Germinal center (tissue), 1 donor: ENCODE results near the gene BDH1.
"Not testable (repeated sequence)": the region's sequence is repeated elsewhere in the genome, so short reads cannot be mapped to it uniquely, and the experiment has no call there.

Experiments used
- DNase-seq: peaks from one replicate; pipeline ENCODE4 v3.0.0; 2012; ENCODE audit warnings: mixed read lengths, low spot score

BDH1 gene

DNA sequence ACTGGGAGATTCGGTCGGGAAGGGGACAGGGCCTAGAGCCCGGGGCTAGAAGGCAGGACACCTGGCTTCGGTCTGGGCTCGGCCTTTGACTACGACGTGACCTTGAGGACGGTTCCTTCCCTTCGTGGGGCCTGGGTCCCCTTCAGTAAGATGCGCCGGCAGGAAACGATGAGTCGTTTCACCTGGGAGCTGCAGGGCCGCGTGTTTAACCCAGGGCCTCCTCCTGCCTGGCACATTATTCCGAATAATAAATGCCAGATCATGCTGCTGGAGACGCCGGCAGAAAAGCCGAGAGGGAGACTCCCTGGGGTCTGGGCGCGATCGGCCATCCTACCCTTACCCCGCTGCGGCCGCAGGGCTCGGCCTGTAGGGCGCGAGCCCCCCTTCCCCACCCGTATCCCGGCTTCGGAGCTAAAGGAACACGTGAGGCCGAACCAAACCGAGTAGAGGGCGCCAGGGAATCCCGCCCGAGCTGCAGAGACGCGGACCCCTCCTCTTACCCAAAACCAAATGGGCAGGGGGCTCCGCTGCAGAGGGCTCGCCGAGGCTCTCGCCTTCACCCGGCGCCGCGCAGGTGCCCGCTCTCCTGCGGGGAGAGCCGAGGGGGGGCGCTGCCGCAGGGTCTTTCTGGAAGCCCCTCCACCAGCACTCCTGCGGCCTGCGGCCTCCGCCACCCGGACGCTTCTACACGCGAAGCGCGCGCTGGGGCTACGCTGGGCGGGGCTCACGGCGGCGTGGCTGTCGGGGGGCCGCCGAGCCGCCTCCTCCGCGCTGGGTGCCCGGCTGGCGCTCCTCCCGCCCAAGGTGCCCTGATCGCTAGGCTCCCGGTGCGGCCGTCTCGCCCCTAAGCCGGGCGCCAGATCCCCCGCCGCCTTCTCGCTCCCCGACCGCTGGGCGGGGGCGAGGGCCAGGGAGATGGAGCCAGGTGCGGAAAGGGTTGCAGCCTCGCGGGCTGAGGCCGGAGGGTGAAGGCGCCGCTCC is at the start of gene BDH1:
BDH1 (minus strand) TSS at position 688 of the 981 bp plus-strand sequence. CDS start 9,525 bp downstream, outside the sequence.
- peak; percentile 67 for DNase-seq

DNA sequence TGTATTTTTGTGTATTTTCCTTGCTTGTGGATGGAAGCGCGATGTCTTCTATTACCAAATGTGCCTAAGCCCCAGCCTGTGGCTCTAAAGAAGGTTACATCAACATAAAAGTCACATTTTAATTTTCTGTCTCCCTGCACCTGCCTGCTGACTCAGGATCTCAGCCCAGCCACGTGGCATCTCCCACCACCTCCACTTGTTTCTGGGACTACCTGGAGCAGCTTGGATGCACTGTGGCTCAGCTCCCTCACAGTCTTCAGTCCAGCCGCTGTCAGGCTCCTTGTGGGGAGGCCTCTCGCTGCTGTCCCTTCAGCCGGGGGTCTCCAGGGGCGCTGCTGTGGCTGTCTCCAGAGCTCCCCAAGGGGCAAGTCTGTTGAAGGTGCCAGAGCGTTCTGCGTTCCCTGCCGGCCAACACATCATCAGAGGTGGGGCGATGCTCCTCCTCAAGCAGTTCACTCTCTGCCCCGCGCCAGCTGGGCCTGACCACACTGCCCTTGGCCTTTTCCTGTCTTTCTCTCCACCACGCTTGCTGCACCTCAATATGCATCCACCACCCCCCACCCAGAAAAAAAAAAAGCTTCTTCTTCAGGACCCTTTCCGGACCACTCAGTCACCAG is 47.7 kb upstream of the BDH1 start:
- no peak for DNase-seq

- DNase-seq: not testable (repeated sequence)
Measured at GRCh38 chr3:197602351-197602750, 46.6 kb upstream of the BDH1 start.

GRCh38 chr3:197601566-197601840 is 45.7 kb upstream of the BDH1 start:
- DNase-seq: not testable (repeated sequence)

DNA sequence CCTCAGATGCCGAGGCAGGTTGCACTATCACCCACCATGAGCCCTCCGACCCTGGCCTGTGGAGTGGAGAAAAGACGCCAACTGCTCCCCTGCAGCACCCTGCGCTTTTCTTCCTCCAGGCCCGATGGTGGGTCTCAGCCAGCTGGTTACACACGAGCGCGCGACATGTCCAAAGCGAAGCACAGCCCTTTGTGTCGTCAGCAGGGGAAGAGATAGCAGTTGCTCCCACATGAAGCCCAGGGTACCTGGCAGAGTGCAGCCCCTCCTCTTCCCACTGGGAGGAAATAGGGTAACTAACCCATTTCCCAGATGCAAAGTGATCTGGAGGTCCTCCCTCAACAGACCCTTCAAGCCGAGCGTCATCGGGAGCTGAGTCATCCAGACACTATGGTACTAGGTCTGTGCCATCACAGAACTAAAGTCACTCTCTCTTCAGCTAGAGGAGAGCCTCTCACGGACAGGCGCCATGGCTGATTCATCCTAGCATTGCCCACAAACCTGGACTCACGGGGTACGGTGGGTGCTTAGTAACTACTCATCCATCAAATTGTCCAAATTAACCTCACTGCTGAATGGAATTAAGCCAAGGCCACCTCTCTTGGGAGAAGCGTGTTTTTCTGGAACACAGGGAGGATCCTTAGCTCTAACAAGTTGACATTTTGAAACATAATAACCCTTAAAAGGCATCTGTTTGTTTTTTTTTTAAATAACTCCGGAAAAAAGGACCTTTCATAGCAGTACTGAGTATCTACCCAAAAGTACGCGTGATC is 45.2 kb upstream of the BDH1 start:
- DNase-seq: no peak

DNA sequence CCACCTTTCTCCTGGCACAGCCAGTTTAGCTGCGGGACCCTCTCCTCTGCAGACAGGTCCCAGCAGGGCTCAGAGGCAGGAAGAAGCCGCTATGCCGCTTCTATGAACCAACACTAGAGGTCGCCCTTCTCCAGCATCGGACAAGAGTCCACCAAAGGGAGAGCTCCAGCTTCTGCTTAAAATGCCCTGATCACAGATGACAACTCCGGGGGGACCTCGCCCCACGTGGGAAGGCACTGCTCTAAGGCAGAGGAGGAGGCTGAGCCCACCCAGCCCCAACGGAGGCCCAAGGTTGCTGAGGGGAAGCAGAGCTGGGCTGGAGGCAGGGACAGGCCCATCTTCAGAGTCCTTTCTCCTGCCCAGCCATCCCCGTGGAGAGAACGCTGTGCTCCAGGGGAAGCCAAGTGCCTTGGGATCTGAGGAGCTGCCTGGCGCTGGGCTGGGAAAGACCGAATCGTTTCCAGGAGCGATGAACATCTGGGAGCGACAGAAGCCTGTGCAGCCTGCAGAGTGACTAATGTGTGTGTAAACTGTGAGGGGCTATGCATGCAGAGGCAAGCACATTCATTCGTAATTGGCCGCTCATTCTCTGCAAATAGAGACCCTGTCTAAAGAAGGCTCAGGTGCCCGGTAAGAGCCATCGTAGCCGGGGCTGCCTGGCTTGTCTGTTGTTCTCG is 43.5 kb upstream of the BDH1 start:
- DNase-seq: peak; percentile 84

- DNase-seq: no peak
Measured at GRCh38 chr3:197598404-197598980, 42.7 kb upstream of the BDH1 start.

DNA sequence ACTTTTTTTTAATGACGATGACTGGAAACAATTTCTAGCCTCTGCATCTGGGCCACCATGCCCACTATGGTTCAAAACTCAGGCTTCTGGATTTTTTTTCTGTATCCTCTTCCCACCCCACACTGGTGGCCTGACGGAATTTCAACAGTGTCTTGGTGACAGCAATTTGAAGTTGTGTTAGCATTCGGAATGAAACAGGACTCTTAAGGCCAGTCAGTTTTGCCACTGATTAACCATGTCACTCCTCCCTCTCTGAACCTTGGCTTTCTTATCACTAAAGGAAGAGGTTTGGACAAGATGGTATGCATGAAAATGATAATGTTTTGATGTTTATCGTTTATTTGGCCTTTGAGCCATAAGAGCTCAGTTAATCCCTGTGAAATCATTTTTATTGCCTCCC is 41.6 kb upstream of the BDH1 start:
- DNase-seq: no peak

DNA sequence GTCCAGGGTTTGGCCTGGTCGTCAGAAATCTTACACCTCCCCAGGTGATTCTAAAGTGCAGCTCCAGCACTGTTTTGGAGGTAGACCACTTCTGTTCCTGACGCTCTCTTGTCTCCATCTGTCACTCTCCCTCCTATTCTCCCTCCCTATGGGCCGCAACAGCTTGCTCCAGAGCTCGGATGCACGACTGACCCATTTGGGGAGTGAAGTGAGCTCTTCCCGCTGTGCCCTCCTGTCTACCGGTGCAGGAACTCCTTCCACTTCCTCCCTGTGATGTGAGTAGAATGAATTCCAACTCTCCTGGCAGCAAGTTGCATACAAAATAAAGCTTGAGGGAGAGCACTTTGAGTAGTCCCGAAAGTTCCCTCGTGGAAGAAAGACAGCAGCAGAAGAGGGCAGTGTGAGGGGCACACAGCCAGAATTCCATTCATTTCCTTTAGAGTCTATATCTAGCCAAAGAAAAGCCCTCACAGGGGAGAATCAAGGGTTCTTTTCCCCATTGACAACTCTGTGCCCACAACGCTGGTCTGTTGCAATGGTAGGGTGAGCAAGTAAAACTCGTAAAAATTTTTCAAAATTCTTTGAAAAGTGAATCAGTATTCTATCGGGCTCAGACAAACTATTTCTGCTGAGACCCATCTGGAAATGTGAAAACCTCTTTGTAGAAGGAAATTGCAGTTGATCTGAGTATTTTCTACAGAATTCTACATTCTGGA is 39.9 kb upstream of the BDH1 start:
- DNase-seq: no peak

DNA sequence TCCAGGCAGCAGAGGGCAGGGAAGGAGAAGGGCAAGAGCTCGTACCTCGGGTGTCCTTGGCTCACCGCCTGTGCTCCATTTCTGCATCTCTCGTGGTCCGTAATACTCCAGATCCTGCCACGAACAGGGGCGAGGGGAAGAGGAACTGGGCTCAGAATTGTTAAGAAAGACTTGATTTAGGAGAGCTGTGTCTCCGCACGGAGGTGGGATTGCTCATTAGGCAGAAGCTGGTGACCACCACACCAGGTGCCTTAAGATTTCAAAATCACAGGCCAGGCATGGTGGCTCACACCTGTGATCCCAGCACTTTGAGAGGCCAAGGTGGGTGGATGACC is 37.2 kb upstream of the BDH1 start:
- no peak for DNase-seq

GRCh38 chr3:197592361-197593045 is 36.7 kb upstream of the BDH1 start:
- no peak for DNase-seq

- DNase-seq: peak; percentile 25
Measured at GRCh38 chr3:197591816-197592215, 36.0 kb upstream of the BDH1 start.

DNA sequence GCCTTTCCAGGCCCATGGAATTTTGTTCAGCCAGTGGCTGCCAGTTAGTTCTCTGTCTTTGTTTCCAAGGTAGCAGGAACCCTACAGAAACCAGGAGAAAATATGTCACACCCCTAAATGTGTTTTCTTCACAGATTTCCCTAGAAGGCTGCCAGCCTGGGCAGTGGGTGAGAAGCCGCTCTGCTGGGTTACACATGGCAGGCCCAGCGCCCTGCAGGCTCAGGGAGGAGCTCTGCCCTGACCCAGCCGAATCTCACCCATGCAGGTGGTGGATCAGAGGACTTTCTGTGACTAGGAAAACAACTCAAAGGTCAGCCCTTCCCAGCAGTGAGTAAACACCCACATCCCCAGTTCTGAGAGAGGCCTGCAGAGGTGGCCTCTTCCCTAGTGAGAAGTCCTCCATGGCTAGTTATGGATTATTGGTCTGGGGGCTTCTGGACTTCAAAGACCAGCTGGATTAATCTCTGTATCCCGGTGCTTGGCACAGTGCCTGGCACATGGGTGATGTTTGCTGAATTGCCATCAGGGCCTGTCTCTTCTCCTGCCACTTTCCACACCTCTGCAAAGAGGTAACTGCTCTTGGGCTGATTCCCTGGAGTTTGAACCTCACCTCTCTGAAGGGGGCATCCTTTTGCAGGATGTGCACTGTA is 34.7 kb upstream of the BDH1 start:
- DNase-seq: no peak

- no peak for DNase-seq
Measured at GRCh38 chr3:197589545-197589944, 33.8 kb upstream of the BDH1 start.

GRCh38 chr3:197586768-197587167 is 31.0 kb upstream of the BDH1 start:
- not testable (repeated sequence) for DNase-seq

DNA sequence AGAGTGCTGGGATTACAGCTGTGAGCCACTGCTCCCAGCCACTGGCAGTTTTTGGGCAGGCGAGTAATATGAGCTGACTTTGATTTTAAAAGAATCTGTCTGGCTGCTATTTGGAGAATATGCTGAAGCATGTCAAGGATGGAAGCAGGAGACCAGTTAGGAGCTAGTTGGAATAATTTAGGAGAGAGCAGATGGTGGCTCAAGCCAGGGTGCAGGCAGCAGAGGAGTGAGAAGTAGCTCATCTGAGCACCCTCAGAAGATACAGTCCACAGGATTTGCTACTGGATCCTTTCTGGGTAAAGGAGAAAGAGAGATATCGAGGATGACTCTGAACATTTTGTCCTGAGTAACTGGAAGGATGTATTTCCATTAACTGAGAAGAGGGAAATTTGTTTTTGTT is 30.4 kb upstream of the BDH1 start:
- DNase-seq: no peak

- DNase-seq: no peak
Measured at GRCh38 chr3:197584733-197585132, 29.0 kb upstream of the BDH1 start.

DNA sequence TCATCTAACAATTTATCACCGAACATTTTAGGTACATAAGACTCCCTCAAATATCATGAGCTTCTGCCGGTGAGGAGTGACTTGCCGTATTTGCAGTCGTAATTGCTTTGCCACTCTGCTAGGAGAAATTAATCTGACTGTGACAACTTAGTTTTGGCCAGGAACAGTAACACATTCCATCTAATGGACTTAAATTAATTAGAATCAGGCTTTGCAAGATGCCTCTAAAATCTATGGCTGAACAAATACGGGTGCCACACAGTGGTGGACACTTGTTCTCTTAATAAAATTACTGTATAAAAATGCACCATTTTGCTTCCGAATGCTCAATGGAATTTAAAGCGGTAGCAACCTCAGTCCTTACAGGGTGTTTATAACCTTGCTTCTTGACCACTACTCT is 27.6 kb upstream of the BDH1 start:
- DNase-seq: no peak

DNA sequence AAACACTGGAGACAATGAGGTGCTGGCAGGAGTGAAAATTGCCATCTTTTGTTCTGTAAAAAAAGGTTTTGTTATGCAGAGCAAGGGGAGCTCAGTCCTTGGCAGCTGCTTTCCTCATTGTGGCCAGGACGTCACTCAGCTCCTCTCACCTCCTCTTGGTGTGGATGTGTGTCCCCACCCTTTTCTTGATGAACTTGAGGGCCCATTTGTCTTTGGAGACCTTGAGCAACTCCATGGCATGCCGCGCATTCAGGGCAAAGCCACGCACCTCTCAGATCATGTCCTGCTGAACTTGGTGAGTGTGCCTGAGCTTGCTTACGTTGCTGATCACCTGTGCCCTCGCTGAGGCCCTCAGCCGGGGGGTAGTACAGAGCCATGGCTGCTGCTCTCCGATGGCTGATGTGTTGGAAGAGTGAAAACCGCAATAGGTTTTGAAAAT is 24.5 kb upstream of the BDH1 start:
- DNase-seq: no peak

DNA sequence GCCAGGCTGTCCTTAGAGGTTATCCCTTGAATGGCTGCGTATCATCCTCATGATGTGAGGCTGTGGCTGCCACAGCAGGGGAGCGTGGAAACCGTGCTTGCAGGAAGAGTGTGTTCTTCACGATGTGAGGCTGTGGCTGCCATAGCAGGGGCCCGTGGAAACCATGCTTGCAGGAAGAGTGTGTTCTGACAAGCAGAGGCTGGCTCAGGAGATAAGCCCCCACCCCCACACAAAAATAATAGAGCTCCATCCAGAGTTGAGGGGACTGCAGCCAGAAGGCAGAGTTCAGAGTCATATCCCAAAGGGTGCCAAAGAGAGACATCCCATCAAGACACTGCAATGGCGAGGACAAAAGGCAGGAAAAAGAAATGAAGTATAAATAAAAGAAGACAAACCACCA is 22.6 kb upstream of the BDH1 start:
- DNase-seq: no peak
